ENCODE data around the gene OR8D1.
"Not testable (repeated sequence)": the region's sequence is repeated elsewhere in the genome, so short reads cannot be mapped to it uniquely, and the experiment has no call there.

OR8D1 gene

GRCh38 chr11:124285610-124286344 is 28.0 kb downstream of the OR8D1 start:
- no peak for DNase-seq (ENCODE audit: low read depth)

- no peak for DNase-seq (ENCODE audit: low read depth)
Measured at GRCh38 chr11:124278261-124278660, 35.5 kb downstream of the OR8D1 start.

- DNase-seq (ENCODE audit: low read depth): no peak
Measured at GRCh38 chr11:124277804-124278203, 35.9 kb downstream of the OR8D1 start.

GRCh38 chr11:124277207-124277606 is 36.5 kb downstream of the OR8D1 start:
- DNase-seq (ENCODE audit: low read depth): no peak

- DNase-seq (ENCODE audit: low read depth): no peak
Measured at GRCh38 chr11:124276081-124276480, 37.7 kb downstream of the OR8D1 start.

GRCh38 chr11:124274000-124274399 is 39.7 kb downstream of the OR8D1 start:
- no peak for DNase-seq (ENCODE audit: low read depth)

GRCh38 chr11:124270886-124271285 is 42.9 kb downstream of the OR8D1 start:
- not testable (repeated sequence) for DNase-seq (ENCODE audit: low read depth)

- not testable (repeated sequence) for DNase-seq (ENCODE audit: low read depth)
Measured at GRCh38 chr11:124265041-124265440, 48.7 kb downstream of the OR8D1 start.

GRCh38 chr11:124256076-124256475 is 57.7 kb downstream of the OR8D1 start, which contains the start of gene OR8G5:
TSS of gene OR8G5 (plus strand) at chr11:124256376. CDS start at chr11:124264932, 8,556 bp downstream.
- DNase-seq (ENCODE audit: low read depth): no peak
